PC-3 (cell line): Measurements from ENCODE around the gene TMC7. TPM values are rescaled to one million over a fixed set of nuclear protein-coding genes. Genes with fewer than 3 reads are reported as not detected.
"Not testable (repeated sequence)": the region's sequence is repeated elsewhere in the genome, so short reads cannot be mapped to it uniquely, and the experiment has no call there.

Experiments used
- ATAC-seq: fragments of 200-7000 bp; cut with Tn5 transposase; 2 replicates; pipeline ENCODE4 v1.9.1; 2020; ENCODE audit warnings: mild to moderate bottlenecking, moderate library complexity
- BruUV-seq: library from RNA; stranded (reverse); fragments of 400-500 nt; replicated peaks from 2 replicates; lab custom pipeline; 2021; lab: Mats Ljungman, UMichigan
- CTCF ChIA-PET: fragments of 300-600 bp; sonication (Branson Sonifier 250); formaldehyde crosslinking; loops from one replicate; lab custom pipeline; 2022; ENCODE audit warnings: antibody characterized with exemption; lab: Charles Lee
- POLR2A ChIA-PET: fragments of 300-600 bp; sonication (Branson Sonifier 250); formaldehyde crosslinking; loops from one replicate; lab custom pipeline; 2022; ENCODE audit warnings: antibody characterized with exemption; ENCODE audit not compliant: unreplicated experiment; lab: Charles Lee
- DNase-seq: peaks from one replicate; pipeline ENCODE4 v3.0.0-alpha.2; 2015
- H2AFZ ChIP-seq: fragments of 300-600 bp; sonication (generic); 2 replicates; pipeline ENCODE4 v1.6.0; 2016; ENCODE audit warnings: antibody characterized with exemption, low read length
- H3F3A ChIP-seq: fragments of 300-600 bp; sonication (generic); one replicate; pipeline ENCODE4 v1.6.0; 2017; ENCODE audit warnings: antibody characterized with exemption, low read length, control low read depth, mild to moderate bottlenecking; ENCODE audit not compliant: unreplicated experiment
- H3K27ac ChIP-seq: fragments of 300-600 bp; sonication (generic); 2 replicates; pipeline ENCODE4 v1.5.1; 2016; ENCODE audit warnings: mild to moderate bottlenecking, low read length
- H3K27me3 ChIP-seq: fragments of 300-600 bp; sonication (generic); 2 replicates; pipeline ENCODE4 v1.6.1; 2016; ENCODE audit warnings: low read length, mixed read lengths
- H3K36me3 ChIP-seq: fragments of 300-600 bp; sonication (generic); 2 replicates; pipeline ENCODE4 v1.6.1; 2016; ENCODE audit warnings: low read depth, mixed run types, low read length, mixed read lengths
- H3K4me1 ChIP-seq: fragments of 300-600 bp; sonication (generic); 2 replicates; pipeline ENCODE4 v1.5.1; 2016; ENCODE audit warnings: low read length; ENCODE audit not compliant: insufficient read depth
- H3K4me2 ChIP-seq: fragments of 300-600 bp; sonication (generic); 2 replicates; pipeline ENCODE4 v1.6.0; 2016; ENCODE audit warnings: low read length
- H3K4me3 ChIP-seq: fragments of 300-600 bp; sonication (generic); 2 replicates; pipeline ENCODE4 v1.5.1; 2016; ENCODE audit warnings: mild to moderate bottlenecking, low read length, mixed read lengths
- H3K79me2 ChIP-seq: fragments of 300-600 bp; sonication (generic); 2 replicates; pipeline ENCODE4 v1.6.1; 2017; ENCODE audit warnings: low read length, mixed read lengths
- H3K9ac ChIP-seq: fragments of 300-600 bp; sonication (generic); 2 replicates; pipeline ENCODE4 v1.6.0; 2016; ENCODE audit warnings: mild to moderate bottlenecking, low read length
- H3K9me2 ChIP-seq: fragments of 300-600 bp; sonication (generic); replicated peaks from 2 replicates; pipeline ENCODE4 v1.6.1; 2016; ENCODE audit warnings: mixed run types, low read length, mixed read lengths
- H3K9me3 ChIP-seq: fragments of 300-600 bp; sonication (generic); 2 replicates; pipeline ENCODE4 v1.6.1; 2016; ENCODE audit warnings: low read length, mixed read lengths
- H4K20me1 ChIP-seq: fragments of 300-600 bp; sonication (generic); 2 replicates; pipeline ENCODE4 v1.6.1; 2016; ENCODE audit warnings: low read length, mixed read lengths
- EZH2 ChIP-seq: fragments of 300-600 bp; sonication (generic); IDR thresholded peaks from one replicate; pipeline ENCODE4 v1.6.1; 2017; ENCODE audit warnings: antibody characterized with exemption, mild to moderate bottlenecking, low read length; ENCODE audit not compliant: unreplicated experiment
- EZH2phosphoT487 ChIP-seq: fragments of 300-600 bp; sonication (generic); IDR thresholded peaks from 2 replicates; pipeline ENCODE4 v1.6.1; 2018; ENCODE audit warnings: mild to moderate bottlenecking, antibody characterized with exemption, low read length, borderline replicate concordance
- intact Hi-C: fragments of 100-400 bp; cut with micrococcal nuclease; formaldehyde crosslinking; loops from 2 replicates; pipeline ENCODE4 v1.9.0; 2023
- total RNA-seq: library from RNA; depleted of rRNA; stranded (reverse); fragments of >200 nt; gene quantifications from 2 replicates; pipeline ENCODE4 v1.2.3, GENCODE V29; 2014
- TF ChIP-seq, protein P1 (sequence below): fragments of 300-600 bp; sonication (generic); conservative IDR thresholded peaks from 2 replicates; pipeline ENCODE4 v1.5.1; 2017; ENCODE audit warnings: antibody characterized with exemption, low read depth, mild to moderate bottlenecking, low read length

Gene TMC7
- total RNA-seq, 1 experiment from 2014 or later = 5.3 TPM

DNA sequence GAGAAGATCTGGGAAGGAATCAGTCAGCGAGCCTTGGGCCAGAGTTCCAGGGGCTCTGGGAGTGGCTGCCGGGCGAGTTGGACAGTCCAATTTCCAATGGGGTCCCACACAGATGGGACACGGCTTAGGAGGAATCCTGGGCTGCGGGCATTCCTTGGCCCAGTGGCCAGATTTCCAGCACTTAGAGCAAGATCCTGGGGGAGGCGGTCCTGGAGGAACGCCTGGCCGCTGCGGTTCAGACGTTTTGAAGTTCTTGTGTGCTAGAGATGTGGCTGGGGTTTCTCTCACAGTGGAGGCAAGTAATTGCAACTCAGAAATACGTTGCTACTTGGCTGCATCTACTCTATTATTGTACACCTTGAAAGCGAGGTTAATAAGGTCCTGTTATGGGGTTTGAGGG lies 11.7 kb downstream of the TMC7 start:
- Histone ChIP-seq H3K79me2 (peaks cover 20% of the 10 kb centered on the region), H3K27ac (peak overlapping the region; percentile 100), H3K4me1 (peaks cover 30% of the 10 kb centered on the region)
- H2AFZ ChIP-seq, H3K27me3 ChIP-seq, H3K9me2 ChIP-seq, H3F3A ChIP-seq, H3K9me3 ChIP-seq, H3K9ac ChIP-seq, H4K20me1 ChIP-seq, CTCF ChIA-PET, H3K36me3 ChIP-seq, DNase-seq, H3K4me3 ChIP-seq, ATAC-seq, intact Hi-C loops, BruUV-seq, H3K4me2 ChIP-seq: not testable (repeated sequence)
- POLR2A ChIA-PET = interaction anchor here (0.7 kb wide), 1 partner anchor 124 kb away, joined by 3 read pairs; no protein-coding TSS in a partner anchor

DNA sequence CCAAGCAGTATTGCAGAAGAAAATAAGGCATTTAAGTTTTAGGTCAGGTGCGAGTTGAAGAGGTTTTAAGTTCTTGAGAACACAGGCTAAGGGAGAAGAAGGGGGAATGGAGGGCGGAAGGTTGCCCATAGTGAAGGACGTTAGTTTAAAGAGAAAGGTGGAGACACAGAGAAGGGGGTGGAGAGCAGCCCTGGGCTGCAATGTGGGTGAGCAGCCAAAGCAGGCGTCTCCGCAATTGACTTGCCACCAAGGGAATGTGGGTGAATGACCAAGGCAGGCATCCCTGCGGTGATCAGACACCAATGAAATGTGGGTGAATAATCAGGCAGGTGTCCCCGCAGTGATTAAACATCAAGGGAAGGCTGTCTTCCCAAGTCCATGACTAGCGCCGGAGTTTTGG lies 12.8 kb downstream of the TMC7 start:
- CTCF ChIA-PET = not testable (repeated sequence)

DNA sequence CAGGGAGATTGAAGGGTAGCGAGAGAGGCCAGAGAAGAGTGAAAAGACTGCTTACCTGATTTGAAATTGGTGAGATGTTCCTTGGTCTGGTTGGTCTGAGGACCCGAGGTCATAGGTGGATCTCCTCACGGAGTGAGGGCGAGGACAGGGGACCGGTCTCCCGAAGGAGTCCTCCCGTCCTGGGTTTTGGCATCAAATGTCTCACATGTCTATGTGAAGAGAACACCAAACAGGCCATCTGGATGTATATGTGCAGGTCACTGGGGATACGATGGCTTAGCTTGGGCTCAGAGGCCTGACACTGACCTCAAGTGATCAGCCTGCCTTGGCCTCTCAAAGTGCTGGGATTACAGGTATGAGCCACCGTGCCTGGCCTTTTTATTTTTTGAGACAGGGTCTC lies 13.3 kb downstream of the TMC7 start:
- DNase-seq, H3K4me2 ChIP-seq, H3K9me3 ChIP-seq, BruUV-seq, H2AFZ ChIP-seq, H3K4me3 ChIP-seq, H3K9me2 ChIP-seq, H3K27me3 ChIP-seq, CTCF ChIA-PET, H4K20me1 ChIP-seq, H3K36me3 ChIP-seq, POLR2A ChIA-PET, ATAC-seq: not testable (repeated sequence)
- peaks cover 25% of the 10 kb centered on the region for H3K79me2 ChIP-seq
- peaks cover 43% of the 10 kb centered on the region for H3K4me1 ChIP-seq
- H3F3A ChIP-seq = peaks cover 12% of the 10 kb centered on the region
- H3K9ac ChIP-seq = peak overlapping the region; percentile 90
- intact Hi-C loops = loop anchor here (1.0 kb wide), 1 partner anchor 12 kb away; no protein-coding TSS in a partner anchor
- H3K27ac ChIP-seq = peak overlapping the region; percentile 100

More for the DNA sequence above, 12.8 kb downstream of the TMC7 start:
- BruUV-seq, H3K27me3 ChIP-seq, H3K9me3 ChIP-seq, H3K4me2 ChIP-seq, DNase-seq, H2AFZ ChIP-seq, intact Hi-C loops, H3K36me3 ChIP-seq, POLR2A ChIA-PET, ATAC-seq, H4K20me1 ChIP-seq, H3K9me2 ChIP-seq, H3K4me3 ChIP-seq: not testable (repeated sequence)
- Histone ChIP-seq H3K4me1 (peaks cover 42% of the 10 kb centered on the region), H3K27ac (peak overlapping the region; percentile 100), H3K9ac (0 out of 2 replicates have a peak overlapping the region, but pooled peaks have one; percentile 90), H3K79me2 (peaks cover 25% of the 10 kb centered on the region), H3F3A (peaks cover 12% of the 10 kb centered on the region)

DNA sequence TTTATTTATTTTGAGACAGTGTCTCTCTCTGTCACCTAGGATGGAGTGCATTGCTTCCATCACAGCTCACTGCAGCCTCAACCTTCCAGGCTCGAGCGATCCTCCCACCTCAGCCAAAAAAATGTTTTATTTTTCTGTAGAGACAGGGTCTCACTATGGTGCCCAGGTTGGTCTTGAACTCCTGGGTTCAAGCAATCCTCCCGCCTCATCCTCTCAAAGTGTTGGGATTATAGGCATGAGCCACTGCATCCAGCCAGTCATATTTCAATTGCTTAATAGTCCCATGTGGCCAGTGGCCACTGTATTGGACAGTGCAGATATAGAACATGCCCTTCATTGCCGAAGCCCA lies 15.3 kb downstream of the TMC7 start:
- Histone ChIP-seq H3K9me2 (no peaks in the 10 kb centered on the region), H3K36me3 (peaks cover 14% of the 10 kb centered on the region), H3K9ac (peak overlapping the region; percentile 91), H3K4me3 (no peak overlapping the region), H3K9me3 (no peaks in the 10 kb centered on the region), H3K27me3 (no peaks in the 10 kb centered on the region), H3K4me2 (peak overlapping the region; percentile 53), H3F3A (peaks cover 12% of the 10 kb centered on the region), H3K27ac (peak overlapping the region; percentile 100), H4K20me1 (no peaks in the 10 kb centered on the region), H2AFZ (no peak overlapping the region), H3K79me2 (peaks cover 33% of the 10 kb centered on the region), H3K4me1 (peaks cover 53% of the 10 kb centered on the region)
- intact Hi-C loops = no loop called here
- CTCF ChIA-PET = interaction anchor here (1.3 kb wide), 1 partner anchor 15 kb away, joined by 10 read pairs; the partner anchor contains the start of gene TMC7
- BruUV-seq = TSS peak; percentile 85
- POLR2A ChIA-PET = no interaction called here
- DNase-seq (no peak), ATAC-seq (no peak)
- TF ChIP-seq EZH2phosphoT487 (no peak), EZH2 (no peak)
- TF ChIP-seq, protein P1, sequence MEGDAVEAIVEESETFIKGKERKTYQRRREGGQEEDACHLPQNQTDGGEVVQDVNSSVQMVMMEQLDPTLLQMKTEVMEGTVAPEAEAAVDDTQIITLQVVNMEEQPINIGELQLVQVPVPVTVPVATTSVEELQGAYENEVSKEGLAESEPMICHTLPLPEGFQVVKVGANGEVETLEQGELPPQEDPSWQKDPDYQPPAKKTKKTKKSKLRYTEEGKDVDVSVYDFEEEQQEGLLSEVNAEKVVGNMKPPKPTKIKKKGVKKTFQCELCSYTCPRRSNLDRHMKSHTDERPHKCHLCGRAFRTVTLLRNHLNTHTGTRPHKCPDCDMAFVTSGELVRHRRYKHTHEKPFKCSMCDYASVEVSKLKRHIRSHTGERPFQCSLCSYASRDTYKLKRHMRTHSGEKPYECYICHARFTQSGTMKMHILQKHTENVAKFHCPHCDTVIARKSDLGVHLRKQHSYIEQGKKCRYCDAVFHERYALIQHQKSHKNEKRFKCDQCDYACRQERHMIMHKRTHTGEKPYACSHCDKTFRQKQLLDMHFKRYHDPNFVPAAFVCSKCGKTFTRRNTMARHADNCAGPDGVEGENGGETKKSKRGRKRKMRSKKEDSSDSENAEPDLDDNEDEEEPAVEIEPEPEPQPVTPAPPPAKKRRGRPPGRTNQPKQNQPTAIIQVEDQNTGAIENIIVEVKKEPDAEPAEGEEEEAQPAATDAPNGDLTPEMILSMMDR = no peak
